Stimulated activated CD4-positive, alpha-beta T cell treated with anti-CD3 and anti-CD28 coated beads, TNF-alpha, amount 100 ng/mL, for 1 hour (primary cell): Measurements from ENCODE around the gene PDE3A.
"Not testable (repeated sequence)": the region's sequence is repeated elsewhere in the genome, so short reads cannot be mapped to it uniquely, and the experiment has no call there.

Experiments
- DNase-seq, 3 donors: peaks; one replicate each; pipeline ENCODE4 v3.0.0-alpha.2; 2020; ENCODE audit warnings: low read depth in 3 of 3, low spot score in 1 of 3

The PDE3A gene

GRCh38 chr12:20596061-20596460 is 227.7 kb downstream of the PDE3A start:
- no peak for DNase-seq

GRCh38 chr12:20599757-20600156 is 231.4 kb downstream of the PDE3A start:
- no peak for DNase-seq

- DNase-seq: no peak
These were observed 233.4 kb downstream of the PDE3A start for GRCh38 chr12:20601668-20602280.

GRCh38 chr12:20602641-20603391 is 234.5 kb downstream of the PDE3A start:
- no peak for DNase-seq

- DNase-seq: no peak
These were observed 236.2 kb downstream of the PDE3A start for GRCh38 chr12:20604408-20605067.

DNA sequence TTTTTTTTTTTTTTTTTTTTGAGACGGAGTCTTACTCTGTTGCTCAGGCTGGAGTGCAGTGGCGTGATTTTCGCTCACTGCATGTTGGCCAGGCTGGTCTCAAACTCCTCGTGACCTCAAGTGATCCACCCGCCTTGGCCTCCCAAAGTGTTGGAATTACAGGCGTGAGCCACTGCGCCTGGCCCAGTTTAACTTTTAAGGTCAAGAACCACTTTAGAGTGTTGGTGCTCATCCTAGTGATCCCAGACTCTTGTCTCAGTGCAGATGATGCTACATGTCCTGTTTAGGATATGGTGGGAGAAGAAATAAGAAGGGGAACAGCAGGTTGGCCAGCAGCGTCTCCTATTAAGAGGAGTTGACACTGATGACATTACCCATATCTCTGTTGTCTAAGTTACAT is 246.7 kb downstream of the PDE3A start:
- not testable (repeated sequence) for DNase-seq

- no peak for DNase-seq
These were observed 247.8 kb downstream of the PDE3A start for GRCh38 chr12:20616093-20616492.

GRCh38 chr12:20620261-20620660 is 251.9 kb downstream of the PDE3A start:
- DNase-seq: no peak

DNA sequence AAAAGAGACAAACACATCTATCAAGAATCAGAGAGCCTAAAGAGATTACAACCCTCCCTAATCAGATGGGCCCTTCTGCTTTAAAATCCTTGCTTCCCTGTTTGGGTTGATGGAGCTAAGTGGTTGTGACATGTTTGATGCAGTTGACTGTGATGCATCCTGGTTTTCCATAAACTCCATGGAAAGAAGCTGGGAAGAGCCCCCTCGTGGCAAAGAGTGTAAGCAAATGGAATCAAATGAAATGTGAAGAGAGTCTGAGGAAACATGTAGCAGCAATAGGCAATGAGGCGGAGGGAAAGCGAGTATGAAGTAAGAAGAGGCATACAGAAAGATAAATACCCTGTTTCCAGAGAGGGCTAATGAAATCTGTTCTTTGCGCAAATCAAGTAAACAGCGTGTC is 256.4 kb downstream of the PDE3A start:
- DNase-seq: no peak

DNA sequence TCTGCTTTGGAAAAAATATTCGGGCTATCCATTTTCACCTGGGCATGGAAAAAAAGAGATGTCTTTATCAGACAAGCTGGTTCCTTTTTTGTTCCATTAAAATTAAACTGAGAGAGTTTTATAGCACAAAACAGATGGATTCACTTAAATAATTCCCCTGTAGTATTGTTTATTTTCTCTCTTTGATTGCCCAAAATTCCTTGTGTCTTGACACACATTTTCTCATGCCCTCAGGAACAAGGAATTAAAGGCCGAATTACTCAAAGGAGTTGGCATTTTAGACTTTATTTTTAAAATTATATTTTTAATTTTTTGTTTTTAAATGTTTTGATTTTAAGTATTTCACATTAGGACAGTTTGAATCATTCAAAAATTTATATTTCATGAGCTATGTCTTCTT is 257.2 kb downstream of the PDE3A start:
- no peak for DNase-seq

GRCh38 chr12:20627001-20627588 is 258.8 kb downstream of the PDE3A start:
- no peak for DNase-seq

GRCh38 chr12:20628226-20628787 is 260.0 kb downstream of the PDE3A start:
- no peak for DNase-seq

DNA sequence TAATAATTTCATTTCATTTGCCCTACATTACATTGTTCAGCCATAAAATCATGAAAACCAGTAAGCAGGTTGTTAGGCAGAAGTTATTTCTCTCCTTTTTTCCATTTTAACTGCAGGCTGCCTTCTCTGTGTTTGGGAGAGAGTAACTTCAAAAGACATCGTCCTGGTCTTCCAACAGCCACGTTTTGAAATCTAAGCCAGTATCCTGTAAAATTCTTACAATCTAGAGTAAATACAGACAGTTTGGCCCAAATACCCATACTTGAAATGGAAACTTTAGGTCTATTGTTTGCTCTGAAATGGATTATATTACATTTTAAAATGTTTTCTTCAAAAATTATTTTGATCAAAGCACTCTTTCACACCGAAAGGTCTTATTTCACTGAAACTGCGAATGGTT is 260.7 kb downstream of the PDE3A start:
- DNase-seq: no peak

GRCh38 chr12:20629414-20630156 is 261.2 kb downstream of the PDE3A start:
- DNase-seq: no peak

GRCh38 chr12:20631711-20632110 is 263.4 kb downstream of the PDE3A start:
- DNase-seq: no peak

- DNase-seq: no peak
These were observed 272.8 kb downstream of the PDE3A start for GRCh38 chr12:20641106-20641505.

DNA sequence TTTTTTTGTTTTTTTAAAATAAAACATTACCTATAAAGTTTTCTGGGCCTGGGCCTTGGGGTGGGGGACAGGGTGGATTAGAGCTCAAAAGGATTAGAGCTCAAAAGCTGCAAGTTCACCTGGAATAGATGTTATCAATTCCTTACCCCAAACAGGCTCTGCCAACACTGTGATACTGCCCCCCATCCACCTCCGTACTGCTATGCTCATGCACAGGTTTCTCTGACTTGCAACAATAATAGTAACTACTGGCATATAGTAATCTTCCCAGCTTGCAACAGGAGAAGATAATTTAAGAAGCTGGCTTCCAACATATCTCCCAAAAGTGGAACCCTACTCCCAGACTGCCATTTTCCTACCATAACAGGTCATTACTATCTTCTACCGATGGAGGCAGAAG is 275.5 kb downstream of the PDE3A start:
- DNase-seq: no peak

GRCh38 chr12:20646239-20646827 is 278.0 kb downstream of the PDE3A start:
- DNase-seq: no peak

GRCh38 chr12:20653871-20654270 is 285.5 kb downstream of the PDE3A start:
- no peak for DNase-seq

- no peak for DNase-seq
These were observed 288.3 kb downstream of the PDE3A start for GRCh38 chr12:20656600-20656999.

DNA sequence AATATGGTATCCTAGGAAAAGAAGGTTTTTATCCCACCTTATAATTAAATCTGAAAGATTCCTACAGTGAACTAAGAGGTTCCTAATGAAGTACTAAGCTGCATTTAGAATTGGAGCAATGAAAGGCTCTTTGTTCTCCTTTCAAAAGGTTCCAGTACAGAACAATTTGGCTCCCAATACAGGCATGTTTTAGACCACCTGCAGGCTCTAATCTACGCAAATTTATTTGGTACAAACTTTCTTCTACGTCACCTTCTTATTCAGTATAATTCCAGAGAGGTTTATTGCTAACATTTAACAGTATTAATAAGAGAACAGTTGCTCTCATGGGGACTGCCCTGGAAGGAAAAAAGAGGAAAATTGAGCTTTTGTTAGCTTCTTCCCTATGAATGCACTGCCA is 289.2 kb downstream of the PDE3A start:
- no peak for DNase-seq
